MCF 10A (cell line): Measurements from ENCODE around the gene ITGB4. TPM values are rescaled to one million over a fixed set of nuclear protein-coding genes. Genes with fewer than 3 reads are reported as not detected.

Experiments
- BruUV-seq: library from RNA; stranded (reverse); fragments of 400-500 nt; replicated peaks from 2 replicates; lab custom pipeline; 2021; lab: Mats Ljungman, UMichigan
- CTCF ChIA-PET: fragments of 300-600 bp; sonication (Branson Sonifier 250); formaldehyde crosslinking; extraction: SDS; loops from one replicate; lab custom pipeline; 2021; ENCODE audit warnings: antibody characterized with exemption, inconsistent platforms; lab: Yijun Ruan, JAX
- POLR2A ChIA-PET: fragments of 300-600, 350-650 bp; sonication (Branson Sonifier 250); formaldehyde crosslinking; extraction: SDS; loops from one replicate; lab custom pipeline; 2020; ENCODE audit warnings: antibody characterized with exemption, inconsistent platforms; lab: Yijun Ruan, JAX
- DNase-seq: peaks from one replicate; pipeline ENCODE4 v3.0.0-alpha.2; 2018; ENCODE audit not compliant: unreplicated experiment
- H3K27ac Mint-ChIP-seq: one replicate; pipeline ENCODE4 v1.8.0; 2022; ENCODE audit warnings: mild to moderate bottlenecking, low read depth, mixed read lengths; ENCODE audit not compliant: unreplicated experiment
- H3K27me3 Mint-ChIP-seq: one replicate; pipeline ENCODE4 v1.8.0; 2022; ENCODE audit warnings: mixed read lengths; ENCODE audit not compliant: insufficient read depth, unreplicated experiment
- H3K36me3 Mint-ChIP-seq: one replicate; pipeline ENCODE4 v1.8.0; 2022; ENCODE audit warnings: mild to moderate bottlenecking, moderate library complexity, mixed read lengths; ENCODE audit not compliant: insufficient read depth, unreplicated experiment
- H3K4me1 Mint-ChIP-seq: one replicate; pipeline ENCODE4 v1.8.0; 2022; ENCODE audit warnings: mixed read lengths; ENCODE audit not compliant: insufficient read depth, unreplicated experiment
- H3K4me3 Mint-ChIP-seq: one replicate; pipeline ENCODE4 v1.8.0; 2022; ENCODE audit warnings: mild to moderate bottlenecking, moderate library complexity, mixed read lengths; ENCODE audit not compliant: unreplicated experiment
- H3K9me3 Mint-ChIP-seq: one replicate; pipeline ENCODE4 v1.8.0; 2022; ENCODE audit warnings: mixed read lengths; ENCODE audit not compliant: unreplicated experiment
- CTCF ChIP-seq: fragments of 200-600 bp; IDR thresholded peaks from one replicate; pipeline ENCODE4 v1.8.0; 2022; ENCODE audit warnings: antibody characterized with exemption, mild to moderate bottlenecking; ENCODE audit not compliant: unreplicated experiment
- intact Hi-C: fragments of 100-400 bp; cut with micrococcal nuclease; formaldehyde crosslinking; loops from 2 replicates; pipeline ENCODE4 v1.14.1; 2022
- total RNA-seq: library from RNA; stranded (reverse); gene quantifications from 2 replicates; pipeline ENCODE4 v1.2.3, GENCODE V29; 2022

Gene ITGB4
- total RNA-seq, 1 experiment from 2014 or later: 1,054 TPM

- peak overlapping the region; percentile 100 for H3K27ac Mint-ChIP-seq
- peaks cover 18% of the 10 kb centered on the region for H3K4me1 Mint-ChIP-seq
- peaks cover 49% of the 10 kb centered on the region for H3K36me3 Mint-ChIP-seq
- no peaks in the 10 kb centered on the region for H3K27me3 Mint-ChIP-seq
- no peak for DNase-seq
- no peaks in the 10 kb centered on the region for H3K9me3 Mint-ChIP-seq
- intact Hi-C loops: loop anchor here (2.0 to 5.0 kb wide), 2 partner anchors 38 to 98 kb away; no protein-coding TSS in a partner anchor
- peak; percentile 55 for TF ChIP-seq CTCF
- CTCF ChIA-PET: interaction anchor here (0.6 to 1.1 kb wide), 3 partner anchors 71 to 193 kb away, joined by 3 to 5 read pairs (median 4); no protein-coding TSS in a partner anchor
- no TSS peak for BruUV-seq
- peak overlapping the region; percentile 93 for H3K4me3 Mint-ChIP-seq
- POLR2A ChIA-PET: interaction anchor here (0.6 to 8.0 kb wide), 15 partner anchors 6 to 200 kb away, joined by 3 to 153 read pairs (median 7); partner anchors contain the start of genes ACOX1, GALK1, TEN1 and TRIM47
Observed at GRCh38 chr17:75778861-75779249, 57.6 kb downstream of the ITGB4 start.

- ChIA-PET POLR2A (interaction anchor here (0.6 to 8.0 kb wide), 72 partner anchors 8 to 1166 kb away, joined by 3 to 153 read pairs (median 4); partner anchors contain the start of genes ACOX1, GALK1, GGA3 and ITGB4), CTCF (interaction anchor here (0.6 to 1.0 kb wide), 2 partner anchors 76 to 193 kb away, joined by 3 to 5 read pairs; partner anchors contain the start of gene WBP2)
- no peaks in the 10 kb centered on the region for H3K9me3 Mint-ChIP-seq
- no peaks in the 10 kb centered on the region for H3K27me3 Mint-ChIP-seq
- TSS peak; percentile 84 for BruUV-seq
- no peak for TF ChIP-seq CTCF
- peak overlapping the region; percentile 93 for H3K4me3 Mint-ChIP-seq
- peaks cover 18% of the 10 kb centered on the region for H3K4me1 Mint-ChIP-seq
- H3K27ac Mint-ChIP-seq: peak overlapping the region; percentile 100
- intact Hi-C loops: loop anchor here (2.0 to 5.0 kb wide), 2 partner anchors 38 to 97 kb away; no protein-coding TSS in a partner anchor
- peak; percentile 100 for DNase-seq
- H3K36me3 Mint-ChIP-seq: peaks cover 49% of the 10 kb centered on the region
Observed at GRCh38 chr17:75779250-75779986, 58.2 kb downstream of the ITGB4 start.

GRCh38 chr17:75779987-75780889, 59.0 kb downstream of the ITGB4 start:
- Mint-ChIP-seq H3K4me3 (peak overlapping the region; percentile 93), H3K36me3 (peaks cover 54% of the 10 kb centered on the region), H3K27ac (peak overlapping the region; percentile 100), H3K9me3 (no peaks in the 10 kb centered on the region), H3K4me1 (peaks cover 21% of the 10 kb centered on the region), H3K27me3 (no peaks in the 10 kb centered on the region)
- CTCF ChIA-PET: interaction anchor here (0.5 to 1.2 kb wide), 3 partner anchors 75 to 608 kb away, joined by 3 to 4 read pairs (median 4); partner anchors contain the start of gene WBP2
- no peak for DNase-seq
- intact Hi-C loops: loop anchor here (2.0 to 5.0 kb wide), 2 partner anchors 37 to 97 kb away; no protein-coding TSS in a partner anchor
- no TSS peak for BruUV-seq
- TF ChIP-seq CTCF: no peak
- POLR2A ChIA-PET: interaction anchor here (0.6 to 8.0 kb wide), 68 partner anchors 9 to 1167 kb away, joined by 3 to 153 read pairs (median 4); partner anchors contain the start of genes ACOX1, GALK1, GGA3 and ITGB4
